Panc1 (cell line): Measurements from ENCODE around the gene PDE1A.

Experiments
- POLR2AphosphoS5 ChIP-seq: IDR thresholded peaks from 2 replicates; pipeline ENCODE4 v1.6.1; 2012; ENCODE audit warnings: mild to moderate bottlenecking, low read depth, low read length, moderate library complexity
- REST ChIP-seq, 2 experiments: IDR thresholded peaks; 2 replicates each; pipeline ENCODE4 v1.6.1; 2011 to 2012; ENCODE audit warnings: low read depth in 2 of 2, control low read depth in 1 of 2, low read length in 1 of 2, mild to moderate bottlenecking in 1 of 2, moderate library complexity in 1 of 2; ENCODE audit not compliant: insufficient read depth in 1 of 2
- TF ChIP-seq, protein P1 (sequence below): fragments of 450-650 bp; IDR thresholded peaks from 2 replicates; pipeline ENCODE4 v1.5.1; 2017; ENCODE audit warnings: mild to moderate bottlenecking

GRCh38 chr2:182302174-182302573 is 124.7 kb downstream of the PDE1A start:
- TF ChIP-seq POLR2AphosphoS5 (no peak), REST (IDR thresholded peaks at IDR 0.05; ENCODE audit: insufficient read depth in 1 of 2, low read depth in 2 of 2, low read length in 1 of 2) (no peak)
- TF ChIP-seq, protein P1, sequence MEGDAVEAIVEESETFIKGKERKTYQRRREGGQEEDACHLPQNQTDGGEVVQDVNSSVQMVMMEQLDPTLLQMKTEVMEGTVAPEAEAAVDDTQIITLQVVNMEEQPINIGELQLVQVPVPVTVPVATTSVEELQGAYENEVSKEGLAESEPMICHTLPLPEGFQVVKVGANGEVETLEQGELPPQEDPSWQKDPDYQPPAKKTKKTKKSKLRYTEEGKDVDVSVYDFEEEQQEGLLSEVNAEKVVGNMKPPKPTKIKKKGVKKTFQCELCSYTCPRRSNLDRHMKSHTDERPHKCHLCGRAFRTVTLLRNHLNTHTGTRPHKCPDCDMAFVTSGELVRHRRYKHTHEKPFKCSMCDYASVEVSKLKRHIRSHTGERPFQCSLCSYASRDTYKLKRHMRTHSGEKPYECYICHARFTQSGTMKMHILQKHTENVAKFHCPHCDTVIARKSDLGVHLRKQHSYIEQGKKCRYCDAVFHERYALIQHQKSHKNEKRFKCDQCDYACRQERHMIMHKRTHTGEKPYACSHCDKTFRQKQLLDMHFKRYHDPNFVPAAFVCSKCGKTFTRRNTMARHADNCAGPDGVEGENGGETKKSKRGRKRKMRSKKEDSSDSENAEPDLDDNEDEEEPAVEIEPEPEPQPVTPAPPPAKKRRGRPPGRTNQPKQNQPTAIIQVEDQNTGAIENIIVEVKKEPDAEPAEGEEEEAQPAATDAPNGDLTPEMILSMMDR: no peak
